ENCODE data around the gene CRKL. TPM values are rescaled to one million over a fixed set of nuclear protein-coding genes. Genes with fewer than 3 reads are reported as not detected.

CRKL gene
- polyA plus RNA-seq, 3 donors, result 26.0 to 37.5 (median 29.4) TPM

DNA sequence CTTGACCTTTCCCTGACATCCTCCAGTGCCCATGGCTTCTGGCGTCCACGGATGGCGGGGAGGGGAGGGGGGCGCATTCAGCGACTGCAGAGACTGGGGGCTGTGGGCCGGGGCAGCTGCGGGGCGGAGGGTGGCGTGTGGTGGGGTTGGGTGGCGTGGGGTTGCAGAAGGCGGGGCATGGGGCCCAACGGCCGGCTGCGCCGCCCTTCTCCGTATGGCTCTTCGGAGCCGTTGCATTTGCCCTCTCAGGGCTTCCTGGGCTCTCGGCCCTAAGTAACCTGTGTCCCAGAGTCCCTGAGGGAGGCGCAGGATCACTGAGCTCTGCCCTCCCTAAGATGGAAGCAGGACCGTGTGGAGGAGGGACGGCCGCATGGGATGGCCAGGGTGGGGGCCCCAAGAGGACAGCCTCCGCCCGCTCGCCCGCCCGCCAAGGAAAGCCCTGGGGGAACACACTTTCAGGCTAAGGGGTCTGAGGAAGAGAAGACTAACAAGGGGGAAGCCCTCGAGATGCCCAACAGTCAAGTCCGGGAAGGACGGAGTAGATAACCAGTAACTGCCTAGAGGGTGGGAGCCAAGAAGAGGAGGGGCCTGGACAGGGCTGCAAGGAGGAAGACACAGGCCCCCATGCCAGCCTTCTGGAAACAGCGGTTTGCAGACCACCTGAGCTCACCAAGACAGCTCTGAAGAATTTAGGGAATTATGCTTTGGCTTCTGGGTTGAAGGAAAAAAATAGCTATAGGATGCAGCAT is 40.6 kb downstream of the CRKL start:
- peak overlapping the region; percentile 87 to 91 for H3K4me3 Mint-ChIP-seq
- Histone ChIP-seq H3K27me3 (ENCODE audit: control insufficient read depth in 2 of 2, insufficient read depth in 2 of 2, low read length in 2 of 2) (no peaks in the 10 kb centered on the region), H3K4me2 (replicated peaks; ENCODE audit: extremely low read depth, low read length, poor library complexity, severe bottlenecking) (peak overlapping the region; percentile 98), H3K9me3 (replicated peaks in 1 of 2; ENCODE audit: control insufficient read depth in 1 of 2, insufficient read depth in 1 of 2, low read length in 2 of 2) (no peaks in the 10 kb centered on the region), H2AFZ (ENCODE audit: insufficient read depth, low read depth, low read length, poor library complexity, severe bottlenecking) (peak overlapping the region; percentile 99), H3K9ac (ENCODE audit: insufficient read depth, low read length, poor library complexity, severe bottlenecking) (peak overlapping the region; percentile 89), H3K27ac (ENCODE audit: low read depth in 1 of 2, low read length in 2 of 2) (peak overlapping the region; percentile 8 to 87), H3K36me3 (replicated peaks in 1 of 2; ENCODE audit: control insufficient read depth in 1 of 2, insufficient read depth in 2 of 2, low read length in 2 of 2) (peaks cover 8 to 23% of the 10 kb centered on the region in 2 donors), H3K4me3 (replicated peaks in 1 of 3; ENCODE audit: low read depth in 2 of 3, low read length in 3 of 3) (peak overlapping the region; percentile 81 to 99 (median 98)), H3K4me1 (ENCODE audit: control insufficient read depth in 1 of 2, insufficient read depth in 2 of 2, low read length in 2 of 2) (peaks cover 27 to 46% of the 10 kb centered on the region in 2 donors), H3K79me2 (ENCODE audit: insufficient read depth, low read length) (peaks cover 55% of the 10 kb centered on the region), H4K20me1 (ENCODE audit: insufficient read depth, low read length) (peaks cover 22% of the 10 kb centered on the region)
- 0% methylated on average over 26 of the region's 32 CpGs for WGBS (ENCODE audit: insufficient coverage)
- peak; percentile 21 to 32 (median 30) for DNase-seq
- H3K27me3 Mint-ChIP-seq (ENCODE audit: low read depth in 3 of 3), result peaks cover 0 to under 1% (median 0%) of the 10 kb centered on the region in 3 donors
- H3K27ac Mint-ChIP-seq, result peak overlapping the region in 6 of 7 donors; percentile 51 to 85 (median 66)
- H3K4me1 Mint-ChIP-seq, result peaks cover 39% of the 10 kb centered on the region
- no peaks in the 10 kb centered on the region for H3K9me3 Mint-ChIP-seq
- peaks cover 24 to 27% of the 10 kb centered on the region in 2 donors for H3K36me3 Mint-ChIP-seq
- intact Hi-C loops (cut with micrococcal nuclease), result loop anchor here (5.0 to 10.0 kb wide), 2 partner anchors 36 to 73 kb away; no protein-coding TSS in a partner anchor
- TF ChIP-seq, protein P1, sequence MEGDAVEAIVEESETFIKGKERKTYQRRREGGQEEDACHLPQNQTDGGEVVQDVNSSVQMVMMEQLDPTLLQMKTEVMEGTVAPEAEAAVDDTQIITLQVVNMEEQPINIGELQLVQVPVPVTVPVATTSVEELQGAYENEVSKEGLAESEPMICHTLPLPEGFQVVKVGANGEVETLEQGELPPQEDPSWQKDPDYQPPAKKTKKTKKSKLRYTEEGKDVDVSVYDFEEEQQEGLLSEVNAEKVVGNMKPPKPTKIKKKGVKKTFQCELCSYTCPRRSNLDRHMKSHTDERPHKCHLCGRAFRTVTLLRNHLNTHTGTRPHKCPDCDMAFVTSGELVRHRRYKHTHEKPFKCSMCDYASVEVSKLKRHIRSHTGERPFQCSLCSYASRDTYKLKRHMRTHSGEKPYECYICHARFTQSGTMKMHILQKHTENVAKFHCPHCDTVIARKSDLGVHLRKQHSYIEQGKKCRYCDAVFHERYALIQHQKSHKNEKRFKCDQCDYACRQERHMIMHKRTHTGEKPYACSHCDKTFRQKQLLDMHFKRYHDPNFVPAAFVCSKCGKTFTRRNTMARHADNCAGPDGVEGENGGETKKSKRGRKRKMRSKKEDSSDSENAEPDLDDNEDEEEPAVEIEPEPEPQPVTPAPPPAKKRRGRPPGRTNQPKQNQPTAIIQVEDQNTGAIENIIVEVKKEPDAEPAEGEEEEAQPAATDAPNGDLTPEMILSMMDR (IDR thresholded peaks at IDR 0.05), result no peak

DNA sequence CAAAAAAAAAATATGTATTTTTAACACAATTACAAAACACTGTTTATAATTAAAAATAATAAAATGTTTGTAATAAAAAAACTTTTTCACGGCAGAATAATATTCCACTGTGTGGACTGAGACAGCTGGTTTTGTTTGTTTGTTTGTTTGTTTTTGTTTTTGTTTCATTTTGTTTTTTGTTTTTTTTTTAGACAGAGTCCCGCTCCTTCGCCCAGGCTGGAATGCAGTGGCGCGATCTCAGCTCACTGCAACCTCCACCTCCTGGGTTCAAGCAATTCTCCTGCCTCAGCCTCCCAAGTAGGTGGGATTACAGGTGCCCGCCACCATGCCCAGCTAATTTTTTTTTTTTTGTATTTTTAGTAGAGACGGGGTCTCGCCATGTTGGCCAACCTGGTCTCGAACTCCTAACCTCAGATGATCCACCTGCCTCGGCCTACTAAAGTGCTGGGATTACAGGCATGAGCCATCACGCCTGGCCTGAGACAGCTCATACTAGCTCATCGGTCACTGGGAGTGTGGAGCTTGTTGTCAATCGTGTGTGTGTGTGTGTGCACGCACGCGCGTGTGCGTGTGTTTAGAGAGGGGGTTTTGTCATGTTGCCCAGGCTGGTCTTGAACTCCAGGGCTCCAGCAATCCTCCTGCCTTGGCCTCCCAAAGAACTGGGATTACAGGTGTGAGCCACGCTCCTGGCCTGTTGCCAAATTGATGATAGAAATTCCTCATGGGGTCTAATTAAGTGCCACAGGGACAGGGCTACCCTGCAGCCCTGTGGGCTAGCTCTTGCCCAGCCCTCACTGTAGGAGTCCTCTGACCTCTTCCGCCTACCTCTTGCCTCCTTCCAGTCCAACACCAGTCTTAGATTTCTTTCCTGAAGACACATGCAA is 42.6 kb downstream of the CRKL start:
- Mint-ChIP-seq H3K9me3 (peaks cover 0 to 9% (median 0%) of the 10 kb centered on the region in 7 donors), H3K27ac (peak overlapping the region in 2 of 7 donors; percentile 43 to 66), H3K4me3 (peak overlapping the region in 1 of 2 donors; percentile 37), H3K36me3 (peaks cover 19 to 23% of the 10 kb centered on the region in 2 donors), H3K4me1 (peaks cover 43% of the 10 kb centered on the region), H3K27me3 (ENCODE audit: low read depth in 3 of 3) (peaks cover 11 to 18% (median 15%) of the 10 kb centered on the region in 3 donors)
- Histone ChIP-seq H3K79me2 (ENCODE audit: insufficient read depth, low read length) (peaks cover 44% of the 10 kb centered on the region), H3K4me2 (replicated peaks; ENCODE audit: extremely low read depth, low read length, poor library complexity, severe bottlenecking) (no peak overlapping the region), H4K20me1 (ENCODE audit: insufficient read depth, low read length) (peaks cover 3% of the 10 kb centered on the region), H2AFZ (ENCODE audit: insufficient read depth, low read depth, low read length, poor library complexity, severe bottlenecking) (no peak overlapping the region), H3K4me3 (replicated peaks in 1 of 3; ENCODE audit: low read depth in 2 of 3, low read length in 3 of 3) (no peak overlapping the region), H3K9me3 (replicated peaks in 1 of 2; ENCODE audit: control insufficient read depth in 1 of 2, insufficient read depth in 1 of 2, low read length in 2 of 2) (no peaks in the 10 kb centered on the region), H3K36me3 (replicated peaks in 1 of 2; ENCODE audit: control insufficient read depth in 1 of 2, insufficient read depth in 2 of 2, low read length in 2 of 2) (peaks cover 0 to 7% of the 10 kb centered on the region in 2 donors), H3K9ac (ENCODE audit: insufficient read depth, low read length, poor library complexity, severe bottlenecking) (no peak overlapping the region), H3K4me1 (ENCODE audit: control insufficient read depth in 1 of 2, insufficient read depth in 2 of 2, low read length in 2 of 2) (peaks cover 33 to 50% of the 10 kb centered on the region in 2 donors), H3K27ac (ENCODE audit: low read depth in 1 of 2, low read length in 2 of 2) (peak overlapping the region in 1 of 2 donors; percentile 36), H3K27me3 (ENCODE audit: control insufficient read depth in 2 of 2, insufficient read depth in 2 of 2, low read length in 2 of 2) (peaks cover 3 to 12% of the 10 kb centered on the region in 2 donors)
- no peak for DNase-seq
- 90% methylated on average over 2 of the region's 20 CpGs for whole genome bisulfite sequencing (ENCODE audit: insufficient coverage)
- intact Hi-C loops (cut with micrococcal nuclease), result loop anchor here (5.0 to 10.0 kb wide), 4 partner anchors 38 to 75 kb away; no protein-coding TSS in a partner anchor
- TF ChIP-seq, protein P1 (IDR thresholded peaks at IDR 0.05), result no peak

All from CD14-positive monocyte (primary cell).